GM12878 (cell line): ENCODE results near the gene CMTM2. TPM values are rescaled to one million over a fixed set of nuclear protein-coding genes. Genes with fewer than 3 reads are reported as not detected.

Experiments
- ATAC-seq: fragments of 200-7000 bp; cut with Tn5 transposase; 3 replicates; pipeline ENCODE4 v1.9.1; 2020; ENCODE audit warnings: mild to moderate bottlenecking, moderate library complexity
- BruUV-seq: library from RNA; stranded (reverse); fragments of 400-500 nt; replicated peaks from 2 replicates; lab custom pipeline; 2021; lab: Mats Ljungman, UMichigan
- CTCF ChIA-PET: fragments of 300-600 bp; sonication (Branson Sonifier 250); formaldehyde crosslinking; extraction: SDS; loops from one replicate; lab custom pipeline; 2021; ENCODE audit warnings: inconsistent platforms; lab: Yijun Ruan, JAX
- POLR2A ChIA-PET: fragments of 350-600 bp; formaldehyde crosslinking; extraction: SDS; loops from one replicate; lab custom pipeline; 2021; ENCODE audit warnings: inconsistent platforms; lab: Charles Lee
- RAD21 ChIA-PET: fragments of 300-600 bp; sonication (Branson Sonifier 250); formaldehyde crosslinking; loops from one replicate; lab custom pipeline; 2023; ENCODE audit warnings: antibody characterized with exemption; ENCODE audit not compliant: unreplicated experiment; lab: Charles Lee
- SMC1A ChIA-PET: fragments of 300-600 bp; sonication (Branson Sonifier 250); formaldehyde crosslinking; loops from one replicate; lab custom pipeline; 2023; ENCODE audit not compliant: unreplicated experiment, uncharacterized antibody; lab: Charles Lee
- DNase-seq: peaks from one replicate; pipeline ENCODE4 v3.0.0-alpha.2; 2011; ENCODE audit warnings: low read depth, low spot score
- FAIRE-seq: peaks from 3 replicates; lab custom pipeline; 2011; peaks lifted over from hg19 to GRCh38; lab: Jason Lieb, UNC
- H2AFZ ChIP-seq: 2 replicates; pipeline ENCODE4 v1.6.0; 2011; ENCODE audit warnings: low read depth, low read length, control low read depth; ENCODE audit not compliant: control insufficient read depth
- H3K27ac ChIP-seq: 2 replicates; pipeline ENCODE4 v1.5.1; 2011; ENCODE audit warnings: control low read depth; ENCODE audit not compliant: control insufficient read depth, insufficient read depth
- H3K27me3 ChIP-seq, 2 experiments: replicated peaks in 1 of 2; 2 replicates each; pipeline versions ENCODE4 v1.6.0 to v1.6.1; 2011; ENCODE audit warnings: low read length in 1 of 2; ENCODE audit not compliant: control insufficient read depth in 2 of 2, insufficient read depth in 2 of 2
- H3K36me3 ChIP-seq, 2 experiments: 2 replicates each; pipeline ENCODE4 v1.5.1; 2011; ENCODE audit warnings: low read length in 1 of 2; ENCODE audit not compliant: control insufficient read depth in 2 of 2, insufficient read depth in 2 of 2
- H3K4me1 ChIP-seq: 2 replicates; pipeline ENCODE4 v1.6.1; 2011; ENCODE audit warnings: mild to moderate bottlenecking, low read length, moderate library complexity, mixed read lengths; ENCODE audit not compliant: control insufficient read depth, insufficient read depth
- H3K4me2 ChIP-seq: 2 replicates; pipeline ENCODE4 v1.6.0; 2011; ENCODE audit warnings: control low read depth; ENCODE audit not compliant: control insufficient read depth, insufficient read depth
- H3K4me3 ChIP-seq: fragments of 200-600 bp; sonication (generic); 2 replicates; pipeline ENCODE4 v1.5.1; 2016
- H3K79me2 ChIP-seq: 2 replicates; pipeline ENCODE4 v1.6.0; 2011; ENCODE audit warnings: low read length; ENCODE audit not compliant: control insufficient read depth, insufficient read depth
- H3K9ac ChIP-seq: 2 replicates; pipeline ENCODE4 v1.8.0; 2011; ENCODE audit warnings: low read length, control low read depth, mixed read lengths; ENCODE audit not compliant: control insufficient read depth, insufficient read depth
- H3K9me3 ChIP-seq: replicated peaks from 3 replicates; pipeline ENCODE4 v1.5.1; 2011; ENCODE audit warnings: mild to moderate bottlenecking, low read length; ENCODE audit not compliant: control insufficient read depth, insufficient read depth
- H4K20me1 ChIP-seq: 2 replicates; pipeline ENCODE4 v1.6.0; 2011; ENCODE audit not compliant: control insufficient read depth, insufficient read depth
- CREB1 ChIP-seq: IDR thresholded peaks from 2 replicates; pipeline ENCODE4 v1.6.1; 2012; ENCODE audit warnings: low read depth, mild to moderate bottlenecking, inconsistent platforms
- EED ChIP-seq: sonication (generic); IDR thresholded peaks from 2 replicates; pipeline ENCODE4 v1.6.1; 2016; ENCODE audit warnings: antibody characterized with exemption, low read depth
- GABPA ChIP-seq: IDR thresholded peaks from 2 replicates; pipeline ENCODE4 v1.6.1; 2014; ENCODE audit warnings: antibody characterized with exemption, low read depth, mild to moderate bottlenecking, inconsistent platforms
- HCFC1 ChIP-seq: fragments of 150-350 bp; IDR thresholded peaks from 2 replicates; pipeline ENCODE4 v1.6.1; 2014; ENCODE audit warnings: low read length
- KDM1A ChIP-seq: fragments of 200-600 bp; sonication (generic); IDR thresholded peaks from 2 replicates; pipeline ENCODE4 v1.6.1; 2016; ENCODE audit warnings: borderline replicate concordance
- MAX ChIP-seq: IDR thresholded peaks from 2 replicates; pipeline ENCODE4 v1.6.1; 2012; ENCODE audit warnings: low read depth, low read length, improper control_type of control experiment
- MLLT1 ChIP-seq: fragments of 450-650 bp; IDR thresholded peaks from 2 replicates; pipeline ENCODE4 v1.6.1; 2016; ENCODE audit warnings: mild to moderate bottlenecking
- MYB ChIP-seq: fragments of 150-350 bp; IDR thresholded peaks from 2 replicates; pipeline ENCODE4 v1.6.1; 2014; ENCODE audit warnings: mild to moderate bottlenecking, low read depth, low read length, borderline replicate concordance
- NBN ChIP-seq: fragments of 450-650 bp; IDR thresholded peaks from 2 replicates; pipeline ENCODE4 v1.6.1; 2016
- NFIC ChIP-seq: IDR thresholded peaks from 2 replicates; pipeline ENCODE4 v1.6.1; 2012; ENCODE audit warnings: low read depth, mild to moderate bottlenecking, inconsistent platforms, low read length, moderate library complexity
- POLR2AphosphoS5 ChIP-seq: IDR thresholded peaks from 2 replicates; pipeline ENCODE4 v1.6.1; 2011; ENCODE audit warnings: mild to moderate bottlenecking, low read length, inconsistent platforms
- PRDM15 ChIP-seq: fragments of 450-650 bp; formaldehyde crosslinking; IDR thresholded peaks from 2 replicates; pipeline ENCODE4 v1.4.0; 2020; ENCODE audit warnings: mild to moderate bottlenecking, moderate library complexity
- RBBP5 ChIP-seq: fragments of 200-600 bp; sonication (generic); conservative IDR thresholded peaks from 2 replicates; pipeline ENCODE4 v1.6.1; 2016
- STAT3 ChIP-seq: IDR thresholded peaks from 2 replicates; pipeline ENCODE4 v1.6.1; 2011; ENCODE audit warnings: low read depth, low read length, improper control_type of control experiment
- WGBS: methylation state at CpG from one replicate; pipeline ENCODE4 v1.1.6; 2016; ENCODE audit warnings: low lambda C conversion rate; ENCODE audit not compliant: insufficient replicate concordance, insufficient coverage; ENCODE audit errors: missing lambda C conversion rate; 5-methylcytosine and 5-hydroxymethylcytosine counted together
- in situ Hi-C: fragments of 300-500 bp; cut with MboI; formaldehyde crosslinking; loops from 9 replicates; pipeline ENCODE4 v1.14.3; 2018; ENCODE audit warnings: mixed read lengths
- intact Hi-C: fragments of 100-400 bp; cut with micrococcal nuclease; formaldehyde crosslinking; loops from one replicate; pipeline ENCODE4 v1.14.2; 2022; ENCODE audit not compliant: unreplicated experiment
- polyA plus RNA-seq, 11 experiments: library from polyadenylated mRNA; depleted of rRNA in 4 of 11; unstranded in 6 of 11; stranded (reverse) in 5 of 11; fragments of >200 nt; fragmentation: Nextera tagmentation in 4 of 11; fragmentation: Illumina TruSeq in 1 of 11; extraction: Ambion mirVana in 4 of 11; extraction: Trizol in 1 of 11; gene quantifications; 1 replicate in 1 of 11; 2 replicates in 10 of 11; pipeline versions ENCODE4 v1.2.1 to v1.2.3, GENCODE V29; 2011 to 2016; ENCODE audit warnings: inconsistent platforms in 2 of 11, missing spikeins in 2 of 11, low read depth in 1 of 11
- total RNA-seq, 4 experiments: library from RNA; depleted of rRNA in 3 of 4; stranded (reverse); fragments of >200 nt in 3 of 4; fragmentation: Illumina TruSeq in 1 of 4; extraction: Trizol in 1 of 4; gene quantifications; 2 replicates each; pipeline versions ENCODE4 v1.2.1 to v1.2.3, GENCODE V29; 2013 to 2021

CMTM2 gene
- total and polyA plus RNA-seq, 10 of the 15 experiments (the other 5 are each of a cell fraction or from before 2014, with no cell fraction given): 0.26 to 0.34 TPM; not detected in 8

GRCh38 chr16:66592814-66593213, 13.6 kb downstream of the CMTM2 start:
- POLR2A ChIA-PET: interaction anchor here (0.6 kb wide), 1 partner anchor 80 kb away, joined by 3 read pairs; no protein-coding TSS in a partner anchor
- no peaks in the 10 kb centered on the region for H4K20me1 ChIP-seq
- BruUV-seq: no TSS peak
- no peak overlapping the region for H2AFZ ChIP-seq
- ATAC-seq (no peak), FAIRE-seq (no peak), DNase-seq (no peak)
- RAD21 ChIA-PET: no interaction called here
- no peak overlapping the region for H3K4me2 ChIP-seq
- in situ Hi-C loops (no loop called here), intact Hi-C loops (no loop called here)
- no peak overlapping the region for H3K9ac ChIP-seq
- no peaks in the 10 kb centered on the region for H3K79me2 ChIP-seq
- SMC1A ChIA-PET: no interaction called here
- H3K27me3 ChIP-seq: peaks cover 0 to 4% of the 10 kb centered on the region in 2 experiments; a peak in 1 of 4 replicates
- H3K4me3 ChIP-seq: no peak overlapping the region
- no peaks in the 10 kb centered on the region; the same call in 2 of the 3 replicates for H3K9me3 ChIP-seq
- CTCF ChIA-PET: interaction anchor here (2.8 kb wide), 1 partner anchor 11 kb away, joined by 9 read pairs; no protein-coding TSS in a partner anchor
- no peak overlapping the region for H3K27ac ChIP-seq
- 56% methylated on average over 3 of the region's 3 CpGs for WGBS
- peaks cover 12% of the 10 kb centered on the region for H3K4me1 ChIP-seq
- no peaks in the 10 kb centered on the region for H3K36me3 ChIP-seq
- TF ChIP-seq NFIC (no peak), POLR2AphosphoS5 (no peak), EED (no peak), KDM1A (no peak), MYB (no peak), GABPA (no peak), HCFC1 (no peak)

- no peak overlapping the region for H3K4me2 ChIP-seq
- DNase-seq (no peak), ATAC-seq (peak; percentile 45), FAIRE-seq (no peak)
- CTCF ChIA-PET: interaction anchor here (0.9 to 2.8 kb wide), 5 partner anchors 9 to 236 kb away, joined by 3 to 9 read pairs (median 3); partner anchors contain the start of gene NAE1
- H3K9ac ChIP-seq: no peak overlapping the region
- H3K9me3 ChIP-seq: no peaks in the 10 kb centered on the region; the same call in 2 of the 3 replicates
- no peaks in the 10 kb centered on the region for H3K79me2 ChIP-seq
- SMC1A ChIA-PET: interaction anchor here (1.4 to 2.0 kb wide), 2 partner anchors 8 to 32 kb away, joined by 3 to 8 read pairs; no protein-coding TSS in a partner anchor
- H4K20me1 ChIP-seq: no peaks in the 10 kb centered on the region
- intact Hi-C loops: no loop called here
- H3K36me3 ChIP-seq: no peaks in the 10 kb centered on the region
- peaks cover 12% of the 10 kb centered on the region for H3K4me1 ChIP-seq
- H3K27me3 ChIP-seq: peaks cover 0 to 4% of the 10 kb centered on the region in 2 experiments; a peak in 1 of 4 replicates
- no peak overlapping the region for H2AFZ ChIP-seq
- WGBS: 5% methylated on average over 7 of the region's 7 CpGs
- RAD21 ChIA-PET: interaction anchor here (0.6 to 1.2 kb wide), 3 partner anchors 38 to 286 kb away, joined by 3 to 4 read pairs (median 4); no protein-coding TSS in a partner anchor
- POLR2A ChIA-PET: interaction anchor here (0.5 to 0.7 kb wide), 4 partner anchors 38 to 372 kb away, joined by 3 to 4 read pairs (median 4); no protein-coding TSS in a partner anchor
- BruUV-seq: no TSS peak
- in situ Hi-C loops: no loop called here
- H3K4me3 ChIP-seq: no peak overlapping the region
- no peak overlapping the region for H3K27ac ChIP-seq
- TF ChIP-seq MAX (no peak), NBN (0 out of 2 replicates have a peak, but pooled peaks have one; percentile 25), STAT3 (no peak), RBBP5 (no peak), CREB1 (no peak), PRDM15 (CRISPR knock-in tag) (no peak), MLLT1 (0 out of 2 replicates have a peak, but pooled peaks have one; percentile 15)
Measured at GRCh38 chr16:66594739-66595138, 15.5 kb downstream of the CMTM2 start.
